SU-DHL-6 (cell line): ENCODE data around the gene SYCN.

Experiments
- CTCF ChIP-seq: fragments of 200-600 bp; sonication (generic); IDR thresholded peaks from one replicate; pipeline ENCODE4 v1.5.1; 2017; ENCODE audit warnings: antibody characterized with exemption, mild to moderate bottlenecking, low read length, moderate library complexity; ENCODE audit not compliant: insufficient read depth, poor library complexity, severe bottlenecking
- EZH2phosphoT487 ChIP-seq: fragments of 200-600 bp; sonication (generic), shearing (Covaris generic); conservative IDR thresholded peaks from 2 replicates; pipeline ENCODE4 v1.6.1; 2018; ENCODE audit warnings: mild to moderate bottlenecking, antibody characterized with exemption, low read length, moderate library complexity, mixed read lengths

- TF ChIP-seq CTCF = no peak
- TF ChIP-seq EZH2phosphoT487 = no peak
Observed at GRCh38 chr19:39251846-39252245, 47.8 kb upstream of the SYCN start.
